Loucy (cell line): ENCODE data around the gene ASPHD2.

Source experiments
- CTCF ChIP-seq: fragments of 200-600 bp; sonication (generic); conservative IDR thresholded peaks from 2 replicates; pipeline ENCODE4 v1.5.1; 2014; ENCODE audit warnings: mild to moderate bottlenecking, antibody characterized with exemption, low read length
- EZH2phosphoT487 ChIP-seq: fragments of 200-600 bp; IDR thresholded peaks from 2 replicates; pipeline ENCODE4 v1.6.1; 2018; ENCODE audit warnings: antibody characterized with exemption, mild to moderate bottlenecking, moderate library complexity, borderline replicate concordance

- TF ChIP-seq CTCF = no peak
- TF ChIP-seq EZH2phosphoT487 = no peak
Measured at GRCh38 chr22:26476705-26477340, 47.8 kb downstream of the ASPHD2 start.
